ENCODE results near the gene TBXA2R. TPM values are rescaled to one million over a fixed set of nuclear protein-coding genes. Genes with fewer than 3 reads are reported as not detected.
"Not testable (repeated sequence)": the region's sequence is repeated elsewhere in the genome, so short reads cannot be mapped to it uniquely, and the experiment has no call there.

TBXA2R gene
- total and polyA plus RNA-seq, 2 experiments from 2014 or later: 0.42 to 0.73 TPM

DNA sequence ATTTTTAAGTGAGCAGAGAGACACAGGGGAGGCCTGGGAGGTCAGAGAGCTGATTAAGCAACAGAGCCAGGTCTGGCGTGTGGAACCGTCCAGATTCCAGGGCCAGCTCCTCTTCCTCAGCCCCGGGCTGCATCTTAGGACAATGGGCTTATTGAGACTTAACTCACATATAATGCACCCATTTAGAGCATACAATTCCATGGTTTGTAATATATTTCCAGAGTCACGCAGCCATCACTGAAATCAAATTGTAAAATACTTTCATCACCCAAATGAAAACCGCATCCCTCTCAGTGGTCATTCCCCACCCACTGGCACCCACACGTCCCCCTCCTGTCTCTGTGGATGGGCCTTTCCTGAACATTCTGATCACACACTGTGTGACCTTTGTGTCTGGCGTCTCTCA, 36.1 kb downstream of the TBXA2R start (continued):
- TF ChIP-seq, protein P1, sequence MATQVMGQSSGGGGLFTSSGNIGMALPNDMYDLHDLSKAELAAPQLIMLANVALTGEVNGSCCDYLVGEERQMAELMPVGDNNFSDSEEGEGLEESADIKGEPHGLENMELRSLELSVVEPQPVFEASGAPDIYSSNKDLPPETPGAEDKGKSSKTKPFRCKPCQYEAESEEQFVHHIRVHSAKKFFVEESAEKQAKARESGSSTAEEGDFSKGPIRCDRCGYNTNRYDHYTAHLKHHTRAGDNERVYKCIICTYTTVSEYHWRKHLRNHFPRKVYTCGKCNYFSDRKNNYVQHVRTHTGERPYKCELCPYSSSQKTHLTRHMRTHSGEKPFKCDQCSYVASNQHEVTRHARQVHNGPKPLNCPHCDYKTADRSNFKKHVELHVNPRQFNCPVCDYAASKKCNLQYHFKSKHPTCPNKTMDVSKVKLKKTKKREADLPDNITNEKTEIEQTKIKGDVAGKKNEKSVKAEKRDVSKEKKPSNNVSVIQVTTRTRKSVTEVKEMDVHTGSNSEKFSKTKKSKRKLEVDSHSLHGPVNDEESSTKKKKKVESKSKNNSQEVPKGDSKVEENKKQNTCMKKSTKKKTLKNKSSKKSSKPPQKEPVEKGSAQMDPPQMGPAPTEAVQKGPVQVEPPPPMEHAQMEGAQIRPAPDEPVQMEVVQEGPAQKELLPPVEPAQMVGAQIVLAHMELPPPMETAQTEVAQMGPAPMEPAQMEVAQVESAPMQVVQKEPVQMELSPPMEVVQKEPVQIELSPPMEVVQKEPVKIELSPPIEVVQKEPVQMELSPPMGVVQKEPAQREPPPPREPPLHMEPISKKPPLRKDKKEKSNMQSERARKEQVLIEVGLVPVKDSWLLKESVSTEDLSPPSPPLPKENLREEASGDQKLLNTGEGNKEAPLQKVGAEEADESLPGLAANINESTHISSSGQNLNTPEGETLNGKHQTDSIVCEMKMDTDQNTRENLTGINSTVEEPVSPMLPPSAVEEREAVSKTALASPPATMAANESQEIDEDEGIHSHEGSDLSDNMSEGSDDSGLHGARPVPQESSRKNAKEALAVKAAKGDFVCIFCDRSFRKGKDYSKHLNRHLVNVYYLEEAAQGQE (IDR thresholded peaks at IDR 0.05; ENCODE audit: unreplicated experiment): no peak

DNA sequence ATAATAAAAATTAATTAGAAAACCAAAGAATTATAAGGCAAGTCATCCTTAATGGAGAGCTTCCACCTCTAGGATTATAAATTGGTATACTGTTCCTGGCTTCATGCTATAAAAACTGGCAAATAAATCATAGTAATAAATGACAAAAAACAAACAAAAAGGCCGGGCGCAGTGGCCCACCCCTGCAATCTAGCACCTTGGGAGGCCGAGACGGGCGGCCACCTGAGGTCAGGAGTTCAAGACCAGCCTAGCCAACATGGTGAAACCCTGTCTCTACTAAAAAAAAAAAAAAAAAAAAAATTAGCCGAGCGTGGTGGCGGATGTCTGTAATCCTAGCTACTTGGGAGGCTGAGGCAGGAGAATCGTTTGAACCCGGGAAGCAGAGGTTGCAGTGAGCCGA, 36.6 kb downstream of the TBXA2R start:
- H3K4me3 ChIP-seq; H3K9me2 ChIP-seq (ENCODE audit: insufficient read depth); DNase-seq (ENCODE audit: low spot score); H3K27me3 ChIP-seq (ENCODE audit: insufficient read depth); H3K79me2 ChIP-seq (replicated peaks; ENCODE audit: insufficient read depth); H3K4me1 ChIP-seq (ENCODE audit: insufficient read depth); H2AFZ ChIP-seq; H3K4me2 ChIP-seq; H3K9me3 Mint-ChIP-seq; H3F3A ChIP-seq (replicated peaks; ENCODE audit: low read depth); H3K4me1 Mint-ChIP-seq; H4K20me1 ChIP-seq (replicated peaks; ENCODE audit: insufficient read depth); H3K4me3 Mint-ChIP-seq; H3K27ac Mint-ChIP-seq; H3K27ac ChIP-seq (ENCODE audit: low read depth); H3K36me3 Mint-ChIP-seq (ENCODE audit: low read depth); H3K36me3 ChIP-seq (ENCODE audit: insufficient read depth); ATAC-seq: not testable (repeated sequence)
- H3K27me3 Mint-ChIP-seq (ENCODE audit: insufficient read depth, low read depth, poor library complexity): peaks cover 14% of the 10 kb centered on the region

DNA sequence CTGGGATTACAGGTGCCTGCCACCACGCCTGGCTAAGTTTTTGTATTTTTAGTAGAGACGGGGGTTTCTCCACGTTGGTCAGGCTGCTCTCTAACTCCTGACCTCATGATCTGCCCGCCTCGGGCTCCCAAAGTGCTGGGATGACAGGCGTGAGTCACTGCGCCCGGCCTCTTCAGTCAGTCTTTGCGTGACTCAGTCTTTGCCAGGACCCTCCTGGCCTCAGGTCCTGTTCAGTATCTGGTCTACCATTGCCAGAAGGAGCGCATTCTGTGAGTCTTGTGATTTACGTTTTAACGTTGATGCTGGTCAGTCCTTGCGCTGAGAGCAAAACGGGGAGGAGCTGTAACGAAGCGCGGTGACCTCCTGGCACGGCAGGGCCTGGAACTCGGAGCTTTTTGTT, 41.5 kb downstream of the TBXA2R start:
- no peak overlapping the region for H3K27ac Mint-ChIP-seq
- TF ChIP-seq, protein P1 (IDR thresholded peaks at IDR 0.05; ENCODE audit: unreplicated experiment): no peak
- TF ChIP-seq, protein P2, sequence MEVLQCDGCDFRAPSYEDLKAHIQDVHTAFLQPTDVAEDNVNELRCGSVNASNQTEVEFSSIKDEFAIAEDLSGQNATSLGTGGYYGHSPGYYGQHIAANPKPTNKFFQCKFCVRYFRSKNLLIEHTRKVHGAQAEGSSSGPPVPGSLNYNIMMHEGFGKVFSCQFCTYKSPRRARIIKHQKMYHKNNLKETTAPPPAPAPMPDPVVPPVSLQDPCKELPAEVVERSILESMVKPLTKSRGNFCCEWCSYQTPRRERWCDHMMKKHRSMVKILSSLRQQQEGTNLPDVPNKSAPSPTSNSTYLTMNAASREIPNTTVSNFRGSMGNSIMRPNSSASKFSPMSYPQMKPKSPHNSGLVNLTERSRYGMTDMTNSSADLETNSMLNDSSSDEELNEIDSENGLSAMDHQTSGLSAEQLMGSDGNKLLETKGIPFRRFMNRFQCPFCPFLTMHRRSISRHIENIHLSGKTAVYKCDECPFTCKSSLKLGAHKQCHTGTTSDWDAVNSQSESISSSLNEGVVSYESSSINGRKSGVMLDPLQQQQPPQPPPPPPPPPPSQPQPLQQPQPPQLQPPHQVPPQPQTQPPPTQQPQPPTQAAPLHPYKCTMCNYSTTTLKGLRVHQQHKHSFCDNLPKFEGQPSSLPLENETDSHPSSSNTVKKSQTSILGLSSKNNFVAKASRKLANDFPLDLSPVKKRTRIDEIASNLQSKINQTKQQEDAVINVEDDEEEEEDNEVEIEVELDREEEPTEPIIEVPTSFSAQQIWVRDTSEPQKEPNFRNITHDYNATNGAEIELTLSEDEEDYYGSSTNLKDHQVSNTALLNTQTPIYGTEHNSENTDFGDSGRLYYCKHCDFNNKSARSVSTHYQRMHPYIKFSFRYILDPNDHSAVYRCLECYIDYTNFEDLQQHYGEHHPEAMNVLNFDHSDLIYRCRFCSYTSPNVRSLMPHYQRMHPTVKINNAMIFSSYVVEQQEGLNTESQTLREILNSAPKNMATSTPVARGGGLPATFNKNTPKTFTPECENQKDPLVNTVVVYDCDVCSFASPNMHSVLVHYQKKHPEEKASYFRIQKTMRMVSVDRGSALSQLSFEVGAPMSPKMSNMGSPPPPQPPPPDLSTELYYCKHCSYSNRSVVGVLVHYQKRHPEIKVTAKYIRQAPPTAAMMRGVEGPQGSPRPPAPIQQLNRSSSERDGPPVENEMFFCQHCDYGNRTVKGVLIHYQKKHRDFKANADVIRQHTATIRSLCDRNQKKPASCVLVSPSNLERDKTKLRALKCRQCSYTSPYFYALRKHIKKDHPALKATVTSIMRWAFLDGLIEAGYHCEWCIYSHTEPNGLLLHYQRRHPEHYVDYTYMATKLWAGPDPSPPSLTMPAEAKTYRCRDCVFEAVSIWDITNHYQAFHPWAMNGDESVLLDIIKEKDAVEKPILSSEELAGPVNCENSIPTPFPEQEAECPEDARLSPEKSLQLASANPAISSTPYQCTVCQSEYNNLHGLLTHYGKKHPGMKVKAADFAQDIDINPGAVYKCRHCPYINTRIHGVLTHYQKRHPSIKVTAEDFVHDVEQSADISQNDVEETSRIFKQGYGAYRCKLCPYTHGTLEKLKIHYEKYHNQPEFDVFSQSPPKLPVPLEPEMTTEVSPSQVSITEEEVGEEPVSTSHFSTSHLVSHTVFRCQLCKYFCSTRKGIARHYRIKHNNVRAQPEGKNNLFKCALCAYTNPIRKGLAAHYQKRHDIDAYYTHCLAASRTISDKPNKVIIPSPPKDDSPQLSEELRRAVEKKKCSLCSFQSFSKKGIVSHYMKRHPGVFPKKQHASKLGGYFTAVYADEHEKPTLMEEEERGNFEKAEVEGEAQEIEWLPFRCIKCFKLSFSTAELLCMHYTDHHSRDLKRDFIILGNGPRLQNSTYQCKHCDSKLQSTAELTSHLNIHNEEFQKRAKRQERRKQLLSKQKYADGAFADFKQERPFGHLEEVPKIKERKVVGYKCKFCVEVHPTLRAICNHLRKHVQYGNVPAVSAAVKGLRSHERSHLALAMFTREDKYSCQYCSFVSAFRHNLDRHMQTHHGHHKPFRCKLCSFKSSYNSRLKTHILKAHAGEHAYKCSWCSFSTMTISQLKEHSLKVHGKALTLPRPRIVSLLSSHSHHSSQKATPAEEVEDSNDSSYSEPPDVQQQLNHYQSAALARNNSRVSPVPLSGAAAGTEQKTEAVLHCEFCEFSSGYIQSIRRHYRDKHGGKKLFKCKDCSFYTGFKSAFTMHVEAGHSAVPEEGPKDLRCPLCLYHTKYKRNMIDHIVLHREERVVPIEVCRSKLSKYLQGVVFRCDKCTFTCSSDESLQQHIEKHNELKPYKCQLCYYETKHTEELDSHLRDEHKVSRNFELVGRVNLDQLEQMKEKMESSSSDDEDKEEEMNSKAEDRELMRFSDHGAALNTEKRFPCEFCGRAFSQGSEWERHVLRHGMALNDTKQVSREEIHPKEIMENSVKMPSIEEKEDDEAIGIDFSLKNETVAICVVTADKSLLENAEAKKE (CRISPR knock-in tag; IDR thresholded peaks at IDR 0.05): no peak
- no peak for TF ChIP-seq EZH2 (IDR thresholded peaks at IDR 0.05; ENCODE audit: low read depth, unreplicated experiment)
- TF ChIP-seq ZNF331 (CRISPR knock-in tag; IDR thresholded peaks at IDR 0.05; ENCODE audit: low read depth): no peak
- no peak for TF ChIP-seq NANOG (IDR thresholded peaks at IDR 0.05; ENCODE audit: borderline replicate concordance)
- TF ChIP-seq STAT1 (IDR thresholded peaks at IDR 0.05; ENCODE audit: unreplicated experiment): no peak

More for the DNA sequence above, 41.5 kb downstream of the TBXA2R start:
- Mint-ChIP-seq H3K27me3 (ENCODE audit: insufficient read depth, low read depth, poor library complexity) (peaks cover 4% of the 10 kb centered on the region), H3K9me3 (no peaks in the 10 kb centered on the region), H3K4me1 (no peaks in the 10 kb centered on the region), H3K36me3 (ENCODE audit: low read depth) (no peaks in the 10 kb centered on the region), H3K4me3 (no peak overlapping the region)
- H4K20me1 ChIP-seq (replicated peaks; ENCODE audit: insufficient read depth): no peaks in the 10 kb centered on the region; the same call in 1 of the 2 replicates
- no peak overlapping the region for H3K4me2 ChIP-seq
- no peak overlapping the region for H2AFZ ChIP-seq
- no peaks in the 10 kb centered on the region for H3K36me3 ChIP-seq (ENCODE audit: insufficient read depth)
- H3F3A ChIP-seq (replicated peaks; ENCODE audit: low read depth): no peaks in the 10 kb centered on the region
- no peaks in the 10 kb centered on the region for H3K4me1 ChIP-seq (ENCODE audit: insufficient read depth)
- H3K79me2 ChIP-seq (replicated peaks; ENCODE audit: insufficient read depth): no peaks in the 10 kb centered on the region
- H3K27me3 ChIP-seq (ENCODE audit: insufficient read depth): no peaks in the 10 kb centered on the region
- H3K27ac ChIP-seq (ENCODE audit: low read depth): no peak overlapping the region
- DNase-seq (ENCODE audit: low spot score) (no peak), ATAC-seq (no peak)
- H3K9me2 ChIP-seq (ENCODE audit: insufficient read depth): no peaks in the 10 kb centered on the region
- H3K4me3 ChIP-seq: no peak overlapping the region

Measured in GM23338 (cell line).